ENCODE data around the gene ABLIM1. TPM values are rescaled to one million over a fixed set of nuclear protein-coding genes. Genes with fewer than 3 reads are reported as not detected.

ABLIM1 gene
- total and polyA plus RNA-seq, 4 donors, result 20.0 to 135 (median 59.9) TPM

GRCh38 chr10:114534571-114534981 lies 123.5 kb downstream of the ABLIM1 start:
- ATAC-seq (ENCODE audit: insufficient read depth, low FRiP score), result no peak
- Histone ChIP-seq H3K36me3 (ENCODE audit: control insufficient read depth in 4 of 4, insufficient read depth in 4 of 4, low read length in 4 of 4) (peaks cover 0 to 13% (median 3%) of the 10 kb centered on the region in 4 donors), H3K4me1 (ENCODE audit: control insufficient read depth in 5 of 5, insufficient read depth in 5 of 5, low read length in 5 of 5) (peaks cover 0 to 20% (median 5%) of the 10 kb centered on the region in 5 donors), H3K27me3 (ENCODE audit: control insufficient read depth in 3 of 3, insufficient read depth in 3 of 3, low read length in 2 of 3) (no peaks in the 10 kb centered on the region), H3K9ac (ENCODE audit: insufficient read depth in 1 of 2, low read length in 2 of 2) (no peak overlapping the region), H3K9me3 (ENCODE audit: control insufficient read depth in 4 of 4, insufficient read depth in 3 of 4, low read length in 3 of 4) (peaks cover 0 to 2% (median 0%) of the 10 kb centered on the region in 4 donors), H3K4me3 (no peak overlapping the region), H3K27ac (ENCODE audit: low read depth in 1 of 2, low read length in 1 of 2) (no peak overlapping the region)
- no peak for TF ChIP-seq CTCF (IDR thresholded peaks at IDR 0.05; ENCODE audit: control extremely low read depth, extremely low read depth)
- 80 to 90% methylated on average over 6 of the region's 6 CpGs for WGBS, 2 donors
- peak; percentile 50 to 72 (median 66) for DNase-seq

- peaks cover 0 to 10% (median 0%) of the 10 kb centered on the region in 5 donors for H3K4me1 ChIP-seq (ENCODE audit: control insufficient read depth in 5 of 5, insufficient read depth in 5 of 5, low read length in 5 of 5)
- 93% methylated on average over 5 of the region's 5 CpGs for WGBS, 2 donors
- no peaks in the 10 kb centered on the region for H3K27me3 ChIP-seq (ENCODE audit: control insufficient read depth in 3 of 3, insufficient read depth in 3 of 3, low read length in 2 of 3)
- no peak overlapping the region for H3K27ac ChIP-seq (ENCODE audit: low read depth in 1 of 2, low read length in 1 of 2)
- DNase-seq (no peak), ATAC-seq (ENCODE audit: insufficient read depth, low FRiP score) (no peak)
- no peak overlapping the region for H3K4me3 ChIP-seq
- peaks cover 0 to 4% (median 0%) of the 10 kb centered on the region in 4 donors for H3K9me3 ChIP-seq (ENCODE audit: control insufficient read depth in 4 of 4, insufficient read depth in 3 of 4, low read length in 3 of 4)
- no peak for TF ChIP-seq CTCF (IDR thresholded peaks at IDR 0.05; ENCODE audit: control extremely low read depth, extremely low read depth)
- no peak overlapping the region for H3K9ac ChIP-seq (ENCODE audit: insufficient read depth in 1 of 2, low read length in 2 of 2)
- peaks cover 0 to 10% (median 2%) of the 10 kb centered on the region in 4 donors for H3K36me3 ChIP-seq (ENCODE audit: control insufficient read depth in 4 of 4, insufficient read depth in 4 of 4, low read length in 4 of 4)
These were observed 125.8 kb downstream of the ABLIM1 start for GRCh38 chr10:114532226-114532625.

- peaks cover 6 to 45% (median 15%) of the 10 kb centered on the region in 5 donors for H3K4me1 ChIP-seq (ENCODE audit: control insufficient read depth in 5 of 5, insufficient read depth in 5 of 5, low read length in 5 of 5)
- ATAC-seq (ENCODE audit: insufficient read depth, low FRiP score), result peak; percentile 73
- 3 to 5% methylated on average over 24 of the region's 24 CpGs for WGBS, 2 donors
These were observed 131.4 kb downstream of the ABLIM1 start for GRCh38 chr10:114526504-114527238.

More at GRCh38 chr10:114526504-114527238, 131.4 kb downstream of the ABLIM1 start:
- no peak for TF ChIP-seq CTCF (IDR thresholded peaks at IDR 0.05; ENCODE audit: control extremely low read depth, extremely low read depth)
- H3K9ac ChIP-seq (ENCODE audit: insufficient read depth in 1 of 2, low read length in 2 of 2), result peak overlapping the region in 1 of 2 donors; percentile 94
- DNase-seq, result peak; percentile 88 to 91 (median 89)
- H3K36me3 ChIP-seq (ENCODE audit: control insufficient read depth in 4 of 4, insufficient read depth in 4 of 4, low read length in 4 of 4), result peaks cover 0 to under 1% (median 0%) of the 10 kb centered on the region in 4 donors
- H3K4me3 ChIP-seq, result no peak overlapping the region
- H3K27ac ChIP-seq (ENCODE audit: low read depth in 1 of 2, low read length in 1 of 2), result peak overlapping the region; percentile 72 to 92
- H3K27me3 ChIP-seq (ENCODE audit: control insufficient read depth in 3 of 3, insufficient read depth in 3 of 3, low read length in 2 of 3), result no peaks in the 10 kb centered on the region
- peaks cover 0 to 2% (median 0%) of the 10 kb centered on the region in 4 donors for H3K9me3 ChIP-seq (ENCODE audit: control insufficient read depth in 4 of 4, insufficient read depth in 3 of 4, low read length in 3 of 4)
